ENCODE results near the gene BRD4. TPM values are rescaled to one million over a fixed set of nuclear protein-coding genes. Genes with fewer than 3 reads are reported as not detected.

Gene BRD4
- total and polyA plus RNA-seq, 2 of the 13 experiments (the other 11 are each of a cell fraction or from before 2014, with no cell fraction given), result 10.5 to 11.4 TPM

DNA sequence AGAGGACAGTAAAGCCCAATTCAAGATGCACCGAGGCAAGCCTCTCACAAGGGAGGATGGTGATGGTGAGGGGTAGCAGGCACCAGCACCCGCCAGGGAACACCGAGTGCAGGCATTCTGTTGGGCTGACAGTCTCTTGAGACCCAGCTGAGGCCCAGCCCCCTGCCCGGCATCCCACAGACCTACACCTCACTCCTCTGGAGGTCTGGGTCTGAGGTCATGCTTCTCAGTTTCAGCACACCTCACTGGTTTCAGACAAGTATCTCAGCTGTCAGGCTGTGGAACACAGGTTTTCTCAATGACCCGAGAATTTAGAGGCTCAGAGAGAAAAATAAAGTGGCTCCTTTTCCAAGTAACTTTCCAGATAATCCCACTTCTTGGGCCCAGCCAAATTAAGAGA lies 72.4 kb downstream of the BRD4 start:
- Histone ChIP-seq H4K20me1 (ENCODE audit: insufficient read depth, low read length) (peaks cover 30% of the 10 kb centered on the region; the same call in 1 of the 2 replicates), H2AFZ (ENCODE audit: low read length) (no peak overlapping the region), H3K79me2 (ENCODE audit: insufficient read depth, low read length) (peaks cover 2% of the 10 kb centered on the region), H3K4me1 (ENCODE audit: insufficient read depth, low read length) (no peaks in the 10 kb centered on the region), H3K36me3 (replicated peaks in 1 of 2; ENCODE audit: control insufficient read depth in 1 of 2, insufficient read depth in 2 of 2, low read length in 2 of 2) (peaks cover 69 to 96% of the 10 kb centered on the region in 2 experiments), H3K9ac (ENCODE audit: insufficient read depth, low read depth, low read length) (no peak overlapping the region), H3K4me3 (replicated peaks in 1 of 3; ENCODE audit: insufficient read depth in 1 of 3, low read depth in 2 of 3, low read length in 3 of 3) (no peak overlapping the region), H3K9me3 (ENCODE audit: low read length) (no peaks in the 10 kb centered on the region), H3K27ac (ENCODE audit: extremely low read length, insufficient read depth, low read length) (no peak overlapping the region), H3K4me2 (ENCODE audit: low read depth, low read length) (no peak overlapping the region), H3K27me3 (ENCODE audit: control insufficient read depth in 1 of 2, insufficient read depth in 2 of 2, low read length in 2 of 2) (no peaks in the 10 kb centered on the region; a peak in 1 of 5 replicates)
- DNase-seq (ENCODE audit: low spot score) (no peak), ATAC-seq (no peak), FAIRE-seq (no peak)
- in situ Hi-C loops (cut with HindIII; ENCODE audit: extremely low pct_ligation_motif_present, low pct_unique_long_range_greater_than_20kb) (no loop called here), intact Hi-C loops (cut with micrococcal nuclease; ENCODE audit: unreplicated experiment) (loop anchor here (5.0 to 10.0 kb wide), 2 partner anchors 65 to 157 kb away; partner anchors contain the start of gene AKAP8L)
- WGBS (ENCODE audit: low lambda C conversion rate), result 100% methylated on average over 3 of the region's 5 CpGs
- POLR2A ChIA-PET, result no interaction called here
- TF ChIP-seq SNRNP70 (IDR thresholded peaks at IDR 0.05; ENCODE audit: low read depth, low read length) (no peak), ZNF484 (CRISPR knock-in tag; IDR thresholded peaks at IDR 0.05; ENCODE audit: borderline replicate concordance, low read depth) (no peak), RBM22 (optimal IDR thresholded peaks at IDR 0.05; ENCODE audit: low read length) (peak; percentile 44), U2AF2 (IDR thresholded peaks at IDR 0.05; ENCODE audit: low read depth, low read length) (no peak)
- no TSS peak for BruUV-seq (replicated peaks)
- CTCF ChIA-PET (ENCODE audit: low intra/inter-chr PET ratio, low total read pairs), result no interaction called here

- no peaks in the 10 kb centered on the region for H3K9me3 ChIP-seq (ENCODE audit: low read length)
- ATAC-seq (no peak), DNase-seq (ENCODE audit: low spot score) (no peak), FAIRE-seq (no peak)
- no peak overlapping the region for H3K9ac ChIP-seq (ENCODE audit: insufficient read depth, low read depth, low read length)
- POLR2A ChIA-PET, result no interaction called here
- H3K27ac ChIP-seq (ENCODE audit: extremely low read length, insufficient read depth, low read length), result no peak overlapping the region
- H3K4me3 ChIP-seq (replicated peaks in 1 of 3; ENCODE audit: insufficient read depth in 1 of 3, low read depth in 2 of 3, low read length in 3 of 3), result no peak overlapping the region
- H3K27me3 ChIP-seq (ENCODE audit: control insufficient read depth in 1 of 2, insufficient read depth in 2 of 2, low read length in 2 of 2), result no peaks in the 10 kb centered on the region; a peak in 1 of 5 replicates
- peaks cover 69 to 96% of the 10 kb centered on the region in 2 experiments for H3K36me3 ChIP-seq (replicated peaks in 1 of 2; ENCODE audit: control insufficient read depth in 1 of 2, insufficient read depth in 2 of 2, low read length in 2 of 2)
- CTCF ChIA-PET (ENCODE audit: low intra/inter-chr PET ratio, low total read pairs), result no interaction called here
- H4K20me1 ChIP-seq (ENCODE audit: insufficient read depth, low read length), result peaks cover 14% of the 10 kb centered on the region; the same call in 1 of the 2 replicates
- intact Hi-C loops (cut with micrococcal nuclease; ENCODE audit: unreplicated experiment), result no loop called here
- no peak overlapping the region for H3K4me2 ChIP-seq (ENCODE audit: low read depth, low read length)
- BruUV-seq (replicated peaks), result no TSS peak
- no peaks in the 10 kb centered on the region for H3K4me1 ChIP-seq (ENCODE audit: insufficient read depth, low read length)
- WGBS (ENCODE audit: low lambda C conversion rate), result no CpG with 5 or more reads among the region's 6 CpGs
- H2AFZ ChIP-seq (ENCODE audit: low read length), result no peak overlapping the region
- in situ Hi-C loops (cut with HindIII; ENCODE audit: extremely low pct_ligation_motif_present, low pct_unique_long_range_greater_than_20kb), result no loop called here
- peaks cover 2% of the 10 kb centered on the region for H3K79me2 ChIP-seq (ENCODE audit: insufficient read depth, low read length)
- TF ChIP-seq RBM22 (optimal IDR thresholded peaks at IDR 0.05; ENCODE audit: low read length) (peak; percentile 68), PCBP2 (optimal IDR thresholded peaks at IDR 0.05; ENCODE audit: low read depth, low read length, poor library complexity, severe bottlenecking) (no peak), PAWR (CRISPR knock-in tag; IDR thresholded peaks at IDR 0.05; ENCODE audit: borderline replicate concordance) (no peak), SP140L (CRISPR knock-in tag; IDR thresholded peaks at IDR 0.05; ENCODE audit: borderline replicate concordance) (no peak), SIX1 (CRISPR knock-in tag; IDR thresholded peaks at IDR 0.05; ENCODE audit: borderline replicate concordance) (no peak)
- TF ChIP-seq, protein P1, sequence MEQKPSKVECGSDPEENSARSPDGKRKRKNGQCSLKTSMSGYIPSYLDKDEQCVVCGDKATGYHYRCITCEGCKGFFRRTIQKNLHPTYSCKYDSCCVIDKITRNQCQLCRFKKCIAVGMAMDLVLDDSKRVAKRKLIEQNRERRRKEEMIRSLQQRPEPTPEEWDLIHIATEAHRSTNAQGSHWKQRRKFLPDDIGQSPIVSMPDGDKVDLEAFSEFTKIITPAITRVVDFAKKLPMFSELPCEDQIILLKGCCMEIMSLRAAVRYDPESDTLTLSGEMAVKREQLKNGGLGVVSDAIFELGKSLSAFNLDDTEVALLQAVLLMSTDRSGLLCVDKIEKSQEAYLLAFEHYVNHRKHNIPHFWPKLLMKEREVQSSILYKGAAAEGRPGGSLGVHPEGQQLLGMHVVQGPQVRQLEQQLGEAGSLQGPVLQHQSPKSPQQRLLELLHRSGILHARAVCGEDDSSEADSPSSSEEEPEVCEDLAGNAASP (CRISPR knock-in tag; IDR thresholded peaks at IDR 0.05; ENCODE audit: borderline replicate concordance), result no peak
- TF ChIP-seq, protein P2, sequence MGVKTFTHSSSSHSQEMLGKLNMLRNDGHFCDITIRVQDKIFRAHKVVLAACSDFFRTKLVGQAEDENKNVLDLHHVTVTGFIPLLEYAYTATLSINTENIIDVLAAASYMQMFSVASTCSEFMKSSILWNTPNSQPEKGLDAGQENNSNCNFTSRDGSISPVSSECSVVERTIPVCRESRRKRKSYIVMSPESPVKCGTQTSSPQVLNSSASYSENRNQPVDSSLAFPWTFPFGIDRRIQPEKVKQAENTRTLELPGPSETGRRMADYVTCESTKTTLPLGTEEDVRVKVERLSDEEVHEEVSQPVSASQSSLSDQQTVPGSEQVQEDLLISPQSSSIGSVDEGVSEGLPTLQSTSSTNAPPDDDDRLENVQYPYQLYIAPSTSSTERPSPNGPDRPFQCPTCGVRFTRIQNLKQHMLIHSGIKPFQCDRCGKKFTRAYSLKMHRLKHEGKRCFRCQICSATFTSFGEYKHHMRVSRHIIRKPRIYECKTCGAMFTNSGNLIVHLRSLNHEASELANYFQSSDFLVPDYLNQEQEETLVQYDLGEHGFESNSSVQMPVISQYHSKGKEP (CRISPR knock-in tag; IDR thresholded peaks at IDR 0.05), result no peak
- TF ChIP-seq, protein P3, sequence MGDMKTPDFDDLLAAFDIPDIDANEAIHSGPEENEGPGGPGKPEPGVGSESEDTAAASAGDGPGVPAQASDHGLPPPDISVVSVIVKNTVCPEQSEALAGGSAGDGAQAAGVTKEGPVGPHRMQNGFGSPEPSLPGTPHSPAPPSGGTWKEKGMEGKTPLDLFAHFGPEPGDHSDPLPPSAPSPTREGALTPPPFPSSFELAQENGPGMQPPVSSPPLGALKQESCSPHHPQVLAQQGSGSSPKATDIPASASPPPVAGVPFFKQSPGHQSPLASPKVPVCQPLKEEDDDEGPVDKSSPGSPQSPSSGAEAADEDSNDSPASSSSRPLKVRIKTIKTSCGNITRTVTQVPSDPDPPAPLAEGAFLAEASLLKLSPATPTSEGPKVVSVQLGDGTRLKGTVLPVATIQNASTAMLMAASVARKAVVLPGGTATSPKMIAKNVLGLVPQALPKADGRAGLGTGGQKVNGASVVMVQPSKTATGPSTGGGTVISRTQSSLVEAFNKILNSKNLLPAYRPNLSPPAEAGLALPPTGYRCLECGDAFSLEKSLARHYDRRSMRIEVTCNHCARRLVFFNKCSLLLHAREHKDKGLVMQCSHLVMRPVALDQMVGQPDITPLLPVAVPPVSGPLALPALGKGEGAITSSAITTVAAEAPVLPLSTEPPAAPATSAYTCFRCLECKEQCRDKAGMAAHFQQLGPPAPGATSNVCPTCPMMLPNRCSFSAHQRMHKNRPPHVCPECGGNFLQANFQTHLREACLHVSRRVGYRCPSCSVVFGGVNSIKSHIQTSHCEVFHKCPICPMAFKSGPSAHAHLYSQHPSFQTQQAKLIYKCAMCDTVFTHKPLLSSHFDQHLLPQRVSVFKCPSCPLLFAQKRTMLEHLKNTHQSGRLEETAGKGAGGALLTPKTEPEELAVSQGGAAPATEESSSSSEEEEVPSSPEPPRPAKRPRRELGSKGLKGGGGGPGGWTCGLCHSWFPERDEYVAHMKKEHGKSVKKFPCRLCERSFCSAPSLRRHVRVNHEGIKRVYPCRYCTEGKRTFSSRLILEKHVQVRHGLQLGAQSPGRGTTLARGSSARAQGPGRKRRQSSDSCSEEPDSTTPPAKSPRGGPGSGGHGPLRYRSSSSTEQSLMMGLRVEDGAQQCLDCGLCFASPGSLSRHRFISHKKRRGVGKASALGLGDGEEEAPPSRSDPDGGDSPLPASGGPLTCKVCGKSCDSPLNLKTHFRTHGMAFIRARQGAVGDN (CRISPR knock-in tag; IDR thresholded peaks at IDR 0.05), result 0 out of 2 replicates have a peak, but pooled peaks have one; percentile 5
Measured at GRCh38 chr19:15257782-15258181, 74.6 kb downstream of the BRD4 start.
